ENCODE measurements around the gene TMEM223.

Gene TMEM223

GRCh38 chr11:62747475-62748160 lies 44.2 kb downstream of the TMEM223 start:
- no peak for TF ChIP-seq EZH2 (IDR thresholded peaks at IDR 0.05; ENCODE audit: borderline replicate concordance, low read length)
- TF ChIP-seq, protein P1, sequence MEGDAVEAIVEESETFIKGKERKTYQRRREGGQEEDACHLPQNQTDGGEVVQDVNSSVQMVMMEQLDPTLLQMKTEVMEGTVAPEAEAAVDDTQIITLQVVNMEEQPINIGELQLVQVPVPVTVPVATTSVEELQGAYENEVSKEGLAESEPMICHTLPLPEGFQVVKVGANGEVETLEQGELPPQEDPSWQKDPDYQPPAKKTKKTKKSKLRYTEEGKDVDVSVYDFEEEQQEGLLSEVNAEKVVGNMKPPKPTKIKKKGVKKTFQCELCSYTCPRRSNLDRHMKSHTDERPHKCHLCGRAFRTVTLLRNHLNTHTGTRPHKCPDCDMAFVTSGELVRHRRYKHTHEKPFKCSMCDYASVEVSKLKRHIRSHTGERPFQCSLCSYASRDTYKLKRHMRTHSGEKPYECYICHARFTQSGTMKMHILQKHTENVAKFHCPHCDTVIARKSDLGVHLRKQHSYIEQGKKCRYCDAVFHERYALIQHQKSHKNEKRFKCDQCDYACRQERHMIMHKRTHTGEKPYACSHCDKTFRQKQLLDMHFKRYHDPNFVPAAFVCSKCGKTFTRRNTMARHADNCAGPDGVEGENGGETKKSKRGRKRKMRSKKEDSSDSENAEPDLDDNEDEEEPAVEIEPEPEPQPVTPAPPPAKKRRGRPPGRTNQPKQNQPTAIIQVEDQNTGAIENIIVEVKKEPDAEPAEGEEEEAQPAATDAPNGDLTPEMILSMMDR (IDR thresholded peaks at IDR 0.05; ENCODE audit: low read length): no peak
- Histone ChIP-seq H3K4me1 (ENCODE audit: insufficient read depth, low read length, severe bottlenecking) (peaks cover 19% of the 10 kb centered on the region), H3K9ac (ENCODE audit: low read length) (peak overlapping the region; percentile 34; the same call in 1 of the 2 replicates), H3K79me2 (ENCODE audit: insufficient read depth, low read length) (no peaks in the 10 kb centered on the region), H3K9me2 (ENCODE audit: low read depth, low read length) (no peaks in the 10 kb centered on the region), H3K27ac (ENCODE audit: low read depth, low read length, poor library complexity, severe bottlenecking) (peak overlapping the region; percentile 59), H2AFZ (ENCODE audit: low read length) (no peak overlapping the region), H4K20me1 (ENCODE audit: insufficient read depth, low read length) (no peaks in the 10 kb centered on the region), H3K36me3 (ENCODE audit: insufficient read depth, low read length) (peaks cover 8% of the 10 kb centered on the region; the same call in 1 of the 2 replicates), H3K9me3 (ENCODE audit: low read length) (no peaks in the 10 kb centered on the region), H3K4me2 (ENCODE audit: low read length) (peak overlapping the region; percentile 37; the same call in 1 of the 2 replicates), H3F3A (ENCODE audit: insufficient read depth, low read length) (no peaks in the 10 kb centered on the region), H3K27me3 (ENCODE audit: insufficient read depth, low read length) (no peaks in the 10 kb centered on the region), H3K4me3 (ENCODE audit: low read depth, low read length, poor library complexity, severe bottlenecking) (no peak overlapping the region)

All from OCI-LY1 (cell line).